ENCODE data around the gene POLD4.

- TF ChIP-seq, protein P1, sequence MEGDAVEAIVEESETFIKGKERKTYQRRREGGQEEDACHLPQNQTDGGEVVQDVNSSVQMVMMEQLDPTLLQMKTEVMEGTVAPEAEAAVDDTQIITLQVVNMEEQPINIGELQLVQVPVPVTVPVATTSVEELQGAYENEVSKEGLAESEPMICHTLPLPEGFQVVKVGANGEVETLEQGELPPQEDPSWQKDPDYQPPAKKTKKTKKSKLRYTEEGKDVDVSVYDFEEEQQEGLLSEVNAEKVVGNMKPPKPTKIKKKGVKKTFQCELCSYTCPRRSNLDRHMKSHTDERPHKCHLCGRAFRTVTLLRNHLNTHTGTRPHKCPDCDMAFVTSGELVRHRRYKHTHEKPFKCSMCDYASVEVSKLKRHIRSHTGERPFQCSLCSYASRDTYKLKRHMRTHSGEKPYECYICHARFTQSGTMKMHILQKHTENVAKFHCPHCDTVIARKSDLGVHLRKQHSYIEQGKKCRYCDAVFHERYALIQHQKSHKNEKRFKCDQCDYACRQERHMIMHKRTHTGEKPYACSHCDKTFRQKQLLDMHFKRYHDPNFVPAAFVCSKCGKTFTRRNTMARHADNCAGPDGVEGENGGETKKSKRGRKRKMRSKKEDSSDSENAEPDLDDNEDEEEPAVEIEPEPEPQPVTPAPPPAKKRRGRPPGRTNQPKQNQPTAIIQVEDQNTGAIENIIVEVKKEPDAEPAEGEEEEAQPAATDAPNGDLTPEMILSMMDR (IDR thresholded peaks at IDR 0.05), result no peak
- TF ChIP-seq POLR2AphosphoS5 (IDR thresholded peaks at IDR 0.05; ENCODE audit: insufficient read depth in 1 of 2, low read depth in 1 of 2) (peak; percentile 60 to 76), POLR2A (IDR thresholded peaks at IDR 0.05) (no peak)
These were observed 40.9 kb downstream of the POLD4 start for GRCh38 chr11:67312187-67313021.
